ENCODE measurements around the gene TRAF4. TPM values are rescaled to one million over a fixed set of nuclear protein-coding genes. Genes with fewer than 3 reads are reported as not detected.
"Not testable (repeated sequence)": the region's sequence is repeated elsewhere in the genome, so short reads cannot be mapped to it uniquely, and the experiment has no call there.

The TRAF4 gene
- total RNA-seq, 1 experiment from 2014 or later = 76.2 TPM

DNA sequence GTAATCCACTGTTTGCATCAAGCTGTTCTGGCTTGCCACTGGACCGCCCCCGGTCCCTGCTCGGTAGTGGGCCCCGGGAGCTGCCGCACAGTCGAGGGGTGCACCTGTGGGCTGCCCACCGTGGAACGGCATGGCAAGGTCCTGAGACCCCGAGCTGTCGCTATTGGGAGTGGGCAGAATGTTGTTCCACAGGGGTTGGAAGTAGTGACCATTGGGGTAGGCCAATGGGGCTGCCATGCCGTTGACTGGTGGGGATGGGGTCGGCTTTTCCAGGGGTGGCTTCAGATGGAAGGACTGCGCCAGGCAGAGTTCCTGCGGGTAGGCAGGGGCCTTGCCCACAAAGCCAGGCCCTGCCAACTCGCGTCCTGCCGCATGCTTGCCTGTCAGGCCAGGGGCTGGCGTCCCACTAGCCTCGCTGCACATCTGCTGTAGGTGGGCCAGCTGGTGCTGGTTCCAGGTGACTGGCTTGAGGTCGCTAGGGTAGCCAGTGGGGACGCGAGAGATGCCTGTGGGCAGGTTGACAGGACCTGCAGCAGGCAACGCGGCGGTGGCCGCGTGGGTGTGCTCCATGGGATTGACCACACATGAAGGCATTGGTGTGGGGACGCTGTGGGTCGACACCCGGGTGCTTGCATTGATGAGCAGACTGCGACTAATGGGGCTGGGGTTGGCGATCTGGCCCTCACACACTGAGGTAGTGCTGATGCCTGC lies 14.8 kb downstream of the TRAF4 start:
- DNase-seq (ENCODE audit: low read depth, low spot score) = no peak
- in situ Hi-C loops (cut with HindIII; ENCODE audit: low pct_unique_long_range_greater_than_20kb, low sequenced_read_pairs) = no loop called here

DNA sequence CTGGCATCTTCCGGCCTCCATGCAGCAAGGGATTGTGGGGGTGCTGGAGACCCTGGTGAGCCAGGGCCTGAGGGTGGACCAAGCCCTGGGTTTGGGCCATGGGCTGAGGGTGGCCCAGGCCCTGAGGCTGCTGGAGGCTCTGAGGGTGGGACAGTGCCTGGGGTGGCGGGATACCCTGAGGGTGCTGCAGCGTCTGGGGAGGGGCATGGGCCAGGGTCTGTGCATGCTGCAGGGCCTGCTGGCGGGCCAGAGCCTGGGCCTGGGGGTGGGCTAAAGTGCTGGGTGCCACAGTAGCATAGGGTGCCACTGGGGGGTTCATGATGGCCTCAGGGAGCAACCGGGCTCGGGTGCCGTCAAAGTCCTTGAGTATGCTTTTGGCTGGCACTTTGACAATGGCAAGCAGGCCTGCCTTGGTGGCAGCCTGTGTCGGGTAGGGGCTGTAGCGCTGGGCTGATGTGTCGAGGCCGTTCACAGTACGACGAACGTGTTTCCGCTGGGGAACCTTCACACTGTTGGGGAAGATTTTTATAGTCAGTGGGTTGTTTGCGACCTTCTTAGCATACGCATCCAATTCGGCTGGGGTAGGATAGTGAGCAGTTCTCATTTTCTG lies 15.6 kb downstream of the TRAF4 start:
- in situ Hi-C loops (cut with HindIII; ENCODE audit: low pct_unique_long_range_greater_than_20kb, low sequenced_read_pairs) = no loop called here
- no peak for DNase-seq (ENCODE audit: low read depth, low spot score)

DNA sequence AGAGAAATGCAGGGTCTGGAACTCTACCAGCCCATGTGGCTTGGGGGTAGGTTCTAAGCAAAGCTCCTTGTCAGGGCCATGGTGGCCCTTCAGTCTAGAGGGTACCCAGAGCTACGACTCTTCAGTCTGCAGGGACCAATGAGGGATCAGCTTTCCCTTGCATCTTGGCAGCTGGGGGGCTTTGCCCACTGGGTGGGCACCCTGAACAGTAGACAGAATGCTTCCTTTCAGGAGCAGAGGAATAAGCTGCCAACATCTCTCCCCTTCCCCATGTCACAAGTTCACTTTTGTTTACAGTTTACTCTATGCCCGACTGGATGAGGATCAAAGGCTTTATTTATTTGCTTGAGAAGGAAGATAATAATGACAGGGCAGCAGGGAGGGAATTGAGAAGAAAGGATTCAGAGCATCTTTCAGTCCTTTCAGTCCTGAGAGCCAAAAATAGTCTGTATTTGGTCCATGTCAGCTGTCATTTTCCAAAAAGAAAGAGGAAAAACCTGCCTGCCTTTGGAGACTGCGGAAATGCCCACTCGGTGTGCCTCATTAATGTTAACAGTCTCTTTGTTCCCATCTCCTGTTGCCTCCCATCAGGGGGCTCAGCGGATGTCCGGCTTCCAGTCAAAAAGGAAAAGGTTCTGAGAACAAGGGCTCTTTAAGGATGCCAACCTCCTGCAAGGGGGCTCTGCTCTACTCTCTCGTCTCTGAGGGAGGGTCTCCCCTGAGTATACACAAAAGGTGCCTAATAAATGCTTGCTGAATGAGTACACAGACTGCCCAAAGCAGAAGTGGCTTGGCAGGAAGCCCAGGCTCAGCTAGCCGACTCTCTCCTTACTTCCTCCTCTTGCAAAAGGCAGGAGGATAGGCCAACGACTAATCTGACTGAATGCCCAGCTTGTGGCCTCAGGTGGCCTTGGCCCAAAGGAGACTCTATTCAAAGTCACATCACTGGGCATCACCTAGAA lies 17.1 kb downstream of the TRAF4 start:
- in situ Hi-C loops (cut with HindIII; ENCODE audit: low pct_unique_long_range_greater_than_20kb, low sequenced_read_pairs) = no loop called here
- DNase-seq (ENCODE audit: low read depth, low spot score) = peak; percentile 91

GRCh38 chr17:28763137-28763799 lies 19.5 kb downstream of the TRAF4 start:
- DNase-seq (ENCODE audit: low read depth, low spot score) = no peak

DNA sequence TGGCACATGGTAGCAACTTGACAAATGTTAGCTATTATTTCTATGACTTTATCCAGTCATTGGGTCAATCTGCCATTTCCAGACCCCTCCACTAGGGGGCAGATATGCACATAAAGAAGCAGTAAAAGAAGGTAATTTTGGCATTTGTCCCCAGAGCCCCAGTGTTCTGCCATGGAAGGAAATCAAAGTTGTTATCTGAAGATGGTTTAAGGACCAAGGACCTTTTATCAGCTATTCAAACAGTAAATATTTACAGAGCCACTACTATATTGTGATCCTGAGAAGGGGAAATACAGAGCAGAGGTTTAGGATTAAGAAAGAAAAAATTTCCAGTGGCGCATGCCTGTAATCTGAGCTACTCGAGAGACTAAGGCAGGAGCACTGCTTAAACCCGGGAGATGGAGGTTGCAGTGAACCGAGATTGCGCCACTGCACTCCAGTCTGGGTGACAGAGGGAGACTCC lies 20.0 kb downstream of the TRAF4 start:
- DNase-seq (ENCODE audit: low read depth, low spot score) = peak; percentile 84
- in situ Hi-C loops (cut with HindIII; ENCODE audit: low pct_unique_long_range_greater_than_20kb, low sequenced_read_pairs) = no loop called here

More at GRCh38 chr17:28763137-28763799, 19.5 kb downstream of the TRAF4 start:
- in situ Hi-C loops (cut with HindIII; ENCODE audit: low pct_unique_long_range_greater_than_20kb, low sequenced_read_pairs) = no loop called here

DNA sequence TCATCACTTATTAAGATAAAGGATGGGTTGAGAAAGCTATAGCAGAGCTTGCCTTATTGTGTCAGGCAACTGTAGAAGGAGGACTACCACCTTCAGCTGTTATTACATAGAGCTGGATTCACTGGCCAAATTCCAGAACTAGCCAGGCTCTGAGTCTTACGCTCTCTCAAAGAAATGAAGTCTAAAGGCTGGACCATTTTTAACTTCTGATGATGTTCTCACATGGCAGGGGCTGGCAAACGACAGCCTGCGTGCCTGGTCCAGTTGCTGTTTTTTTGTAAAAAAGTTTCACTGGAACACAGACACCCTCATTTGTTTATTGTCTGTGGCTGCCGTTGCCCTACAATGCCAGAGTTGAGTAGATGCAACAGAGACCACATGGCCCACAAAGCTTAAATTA lies 21.2 kb downstream of the TRAF4 start:
- in situ Hi-C loops (cut with HindIII; ENCODE audit: low pct_unique_long_range_greater_than_20kb, low sequenced_read_pairs) = no loop called here
- DNase-seq (ENCODE audit: low read depth, low spot score) = no peak

DNA sequence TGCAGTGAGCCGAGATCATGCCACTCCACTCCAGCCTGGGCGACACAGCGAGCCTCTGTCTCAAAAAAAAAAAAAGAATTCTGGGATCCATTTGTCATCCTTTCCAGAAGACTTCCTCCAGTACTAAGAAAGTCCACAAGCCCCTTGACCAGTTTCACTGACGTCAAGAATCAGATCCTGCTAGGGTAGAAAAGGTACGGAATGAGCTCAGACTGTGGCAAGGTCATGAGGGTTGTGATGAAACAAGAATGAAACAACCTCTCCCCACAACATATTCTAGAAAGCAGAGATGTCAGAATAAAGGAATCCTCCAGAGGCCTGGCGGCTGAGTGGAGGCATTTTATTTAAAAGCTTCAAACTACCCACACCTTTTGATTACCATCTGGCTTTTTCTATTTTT lies 29.9 kb downstream of the TRAF4 start:
- in situ Hi-C loops (cut with HindIII; ENCODE audit: low pct_unique_long_range_greater_than_20kb, low sequenced_read_pairs) = no loop called here
- DNase-seq (ENCODE audit: low read depth, low spot score) = peak; percentile 83

DNA sequence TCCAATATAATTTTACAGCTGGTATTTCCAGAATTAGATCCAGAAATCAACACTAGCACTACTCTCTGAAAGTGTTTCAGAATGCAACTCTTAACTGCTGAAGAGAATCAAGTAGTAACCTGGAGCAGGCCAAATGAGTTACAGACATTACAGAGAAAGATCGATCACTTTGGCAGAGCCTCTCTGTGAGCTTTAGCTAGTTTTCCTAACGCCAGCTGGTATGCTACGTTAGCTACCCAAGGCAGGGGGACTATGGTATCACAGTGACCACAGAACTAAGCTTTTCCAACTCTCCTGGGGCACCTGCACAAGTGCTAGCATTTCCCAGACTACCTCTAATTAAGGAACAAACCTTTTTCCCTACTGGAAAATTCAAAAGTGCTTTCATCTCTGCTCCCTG lies 30.4 kb downstream of the TRAF4 start:
- DNase-seq (ENCODE audit: low read depth, low spot score) = no peak
- in situ Hi-C loops (cut with HindIII; ENCODE audit: low pct_unique_long_range_greater_than_20kb, low sequenced_read_pairs) = no loop called here

DNA sequence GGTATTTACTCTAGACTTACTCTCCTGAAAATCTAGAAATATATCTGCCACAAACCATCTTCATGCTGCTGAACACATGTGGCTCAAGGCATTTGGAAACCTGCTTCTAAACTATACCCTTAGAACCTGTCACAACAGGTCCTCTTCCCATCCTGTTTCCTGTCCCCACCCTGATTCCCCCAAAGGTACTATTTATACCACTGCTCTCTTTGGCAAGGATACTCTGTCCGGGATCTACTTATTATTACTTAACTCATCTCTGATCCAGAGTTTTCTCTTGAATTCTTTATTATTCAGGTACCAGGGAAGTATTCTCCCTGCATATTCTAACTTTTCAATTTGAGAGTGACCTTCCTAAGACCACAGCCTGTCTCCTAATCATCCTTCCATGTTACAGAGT lies 33.4 kb downstream of the TRAF4 start:
- in situ Hi-C loops (cut with HindIII; ENCODE audit: low pct_unique_long_range_greater_than_20kb, low sequenced_read_pairs) = no loop called here
- DNase-seq (ENCODE audit: low read depth, low spot score) = no peak

- DNase-seq (ENCODE audit: low read depth, low spot score); in situ Hi-C loops (cut with HindIII; ENCODE audit: low pct_unique_long_range_greater_than_20kb, low sequenced_read_pairs): not testable (repeated sequence)
Measured at GRCh38 chr17:28779601-28780000, 35.8 kb downstream of the TRAF4 start.

DNA sequence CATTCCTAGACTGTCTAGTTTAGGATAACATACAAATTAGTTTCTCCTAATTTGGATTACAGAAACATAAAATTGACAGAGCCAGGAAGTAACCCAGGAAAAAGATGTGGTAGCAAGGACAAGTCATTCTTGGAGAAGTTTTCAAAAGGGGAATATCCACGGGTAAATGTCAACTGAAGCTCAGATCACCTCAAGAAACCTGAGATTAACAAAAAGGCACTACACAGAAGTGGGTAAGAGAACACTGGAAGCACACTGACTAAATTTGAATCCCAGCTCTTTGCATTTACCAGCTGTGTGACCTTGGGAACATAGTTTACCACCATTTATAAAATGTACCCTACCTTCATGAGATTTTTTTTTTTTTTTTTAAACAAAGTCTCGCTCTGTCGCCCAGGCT lies 39.4 kb downstream of the TRAF4 start:
- in situ Hi-C loops (cut with HindIII; ENCODE audit: low pct_unique_long_range_greater_than_20kb, low sequenced_read_pairs) = no loop called here
- no peak for DNase-seq (ENCODE audit: low read depth, low spot score)

DNA sequence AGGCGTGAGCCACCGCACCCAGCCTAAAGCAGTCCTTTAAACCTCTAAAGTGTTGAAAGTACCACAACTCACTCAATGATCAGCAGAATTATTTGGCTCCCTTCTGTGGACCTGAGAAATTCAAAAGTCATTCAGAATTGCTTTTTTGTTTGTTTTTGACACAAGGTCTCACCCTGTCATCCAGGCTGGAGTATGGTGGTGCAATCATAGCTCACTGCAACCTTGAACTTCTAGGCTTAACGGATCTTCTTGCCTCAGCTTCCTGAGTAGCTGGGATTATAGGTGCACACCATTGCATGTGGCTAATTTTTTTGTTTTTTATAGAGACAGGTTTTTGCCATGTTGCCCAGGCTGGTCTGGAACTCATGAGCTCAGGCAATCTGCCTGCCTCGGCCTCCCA lies 44.3 kb downstream of the TRAF4 start:
- no peak for DNase-seq (ENCODE audit: low read depth, low spot score)
- in situ Hi-C loops (cut with HindIII; ENCODE audit: low pct_unique_long_range_greater_than_20kb, low sequenced_read_pairs) = no loop called here

GRCh38 chr17:28792877-28793661 lies 49.3 kb downstream of the TRAF4 start:
- in situ Hi-C loops (cut with HindIII; ENCODE audit: low pct_unique_long_range_greater_than_20kb, low sequenced_read_pairs) = no loop called here
- peak; percentile 46 for DNase-seq (ENCODE audit: low read depth, low spot score)

- in situ Hi-C loops (cut with HindIII; ENCODE audit: low pct_unique_long_range_greater_than_20kb, low sequenced_read_pairs); DNase-seq (ENCODE audit: low read depth, low spot score): not testable (repeated sequence)
Measured at GRCh38 chr17:28794846-28795441, 51.1 kb downstream of the TRAF4 start.

DNA sequence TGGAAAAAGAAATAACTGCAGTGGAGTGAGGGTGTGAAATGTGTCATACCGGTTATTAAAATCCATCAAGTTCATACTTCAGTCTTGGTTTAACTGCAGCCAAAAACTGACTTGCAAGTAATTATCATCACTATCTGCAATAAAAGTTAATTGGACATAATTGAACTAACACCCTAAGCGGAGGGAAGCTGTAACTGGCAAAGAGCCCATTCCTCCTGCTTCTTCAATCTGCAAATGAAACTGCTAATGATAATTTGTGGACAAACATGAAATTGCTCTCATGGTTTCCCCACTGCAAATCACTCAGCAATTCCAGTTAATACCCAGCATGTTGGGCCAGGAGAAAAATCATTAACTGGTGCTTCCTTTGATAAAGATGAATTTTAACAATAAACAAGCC lies 52.3 kb downstream of the TRAF4 start:
- no peak for DNase-seq (ENCODE audit: low read depth, low spot score)
- in situ Hi-C loops (cut with HindIII; ENCODE audit: low pct_unique_long_range_greater_than_20kb, low sequenced_read_pairs) = no loop called here
